ENCODE results near the gene AFF1. TPM values are rescaled to one million over a fixed set of nuclear protein-coding genes. Genes with fewer than 3 reads are reported as not detected.

The AFF1 gene
- total RNA-seq, 2 experiments from 2014 or later = 28.7 to 69.7 TPM

DNA sequence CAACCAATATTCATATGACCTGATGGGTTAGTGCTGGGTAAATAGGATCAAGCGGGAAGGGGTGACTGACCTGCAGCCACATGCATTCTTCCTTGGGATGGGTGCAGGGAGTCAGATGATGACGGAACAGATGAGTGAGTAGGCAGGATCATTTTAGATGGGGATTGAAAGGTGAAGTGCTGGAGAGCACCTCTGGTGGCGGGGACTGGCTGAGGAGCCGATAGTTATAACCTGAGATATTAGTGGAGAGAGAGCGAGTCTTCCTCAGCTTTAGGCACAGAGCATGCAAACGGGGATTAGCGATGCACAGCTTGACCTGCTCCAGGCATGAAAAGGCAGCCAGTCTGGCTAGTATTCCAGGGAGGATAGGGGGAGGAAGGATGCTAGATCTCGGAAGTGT lies 99.1 kb downstream of the AFF1 start:
- H2AFZ ChIP-seq (ENCODE audit: low read length) = no peak overlapping the region
- no TSS peak for BruUV-seq (replicated peaks)
- H3K9me3 ChIP-seq (ENCODE audit: low read length) = no peaks in the 10 kb centered on the region
- ChIA-PET POLR2A (no interaction called here), CTCF (ENCODE audit: unreplicated experiment) (no interaction called here)
- DNase-seq (ENCODE audit: low spot score) = no peak
- H3K9me2 ChIP-seq (ENCODE audit: insufficient read depth, low read length) = no peaks in the 10 kb centered on the region
- H3K4me1 ChIP-seq (ENCODE audit: insufficient read depth, low read length, poor library complexity, severe bottlenecking) = peaks cover 54% of the 10 kb centered on the region
- H3K36me3 ChIP-seq (ENCODE audit: insufficient read depth, low read length) = no peaks in the 10 kb centered on the region
- H3K4me2 ChIP-seq (ENCODE audit: low read length) = no peak overlapping the region
- H4K20me1 ChIP-seq (ENCODE audit: insufficient read depth, low read length) = peaks cover 10% of the 10 kb centered on the region
- TF ChIP-seq, protein P1, sequence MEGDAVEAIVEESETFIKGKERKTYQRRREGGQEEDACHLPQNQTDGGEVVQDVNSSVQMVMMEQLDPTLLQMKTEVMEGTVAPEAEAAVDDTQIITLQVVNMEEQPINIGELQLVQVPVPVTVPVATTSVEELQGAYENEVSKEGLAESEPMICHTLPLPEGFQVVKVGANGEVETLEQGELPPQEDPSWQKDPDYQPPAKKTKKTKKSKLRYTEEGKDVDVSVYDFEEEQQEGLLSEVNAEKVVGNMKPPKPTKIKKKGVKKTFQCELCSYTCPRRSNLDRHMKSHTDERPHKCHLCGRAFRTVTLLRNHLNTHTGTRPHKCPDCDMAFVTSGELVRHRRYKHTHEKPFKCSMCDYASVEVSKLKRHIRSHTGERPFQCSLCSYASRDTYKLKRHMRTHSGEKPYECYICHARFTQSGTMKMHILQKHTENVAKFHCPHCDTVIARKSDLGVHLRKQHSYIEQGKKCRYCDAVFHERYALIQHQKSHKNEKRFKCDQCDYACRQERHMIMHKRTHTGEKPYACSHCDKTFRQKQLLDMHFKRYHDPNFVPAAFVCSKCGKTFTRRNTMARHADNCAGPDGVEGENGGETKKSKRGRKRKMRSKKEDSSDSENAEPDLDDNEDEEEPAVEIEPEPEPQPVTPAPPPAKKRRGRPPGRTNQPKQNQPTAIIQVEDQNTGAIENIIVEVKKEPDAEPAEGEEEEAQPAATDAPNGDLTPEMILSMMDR (conservative IDR thresholded peaks at IDR 0.05; ENCODE audit: low read length) = peak; percentile 27; the same call in 1 of the 2 replicates
- TF ChIP-seq EZH2phosphoT487 (IDR thresholded peaks at IDR 0.05; ENCODE audit: borderline replicate concordance, low read depth, low read length) = no peak
- H3K79me2 ChIP-seq (ENCODE audit: insufficient read depth, low read depth, low read length) = peaks cover 74% of the 10 kb centered on the region; the same call in 1 of the 2 replicates
- H3K4me3 ChIP-seq (ENCODE audit: low read depth, low read length, poor library complexity, severe bottlenecking) = no peak overlapping the region
- intact Hi-C loops (cut with micrococcal nuclease; ENCODE audit: unreplicated experiment) = no loop called here
- no peak overlapping the region for H3K27ac ChIP-seq (ENCODE audit: low read depth, low read length, poor library complexity, severe bottlenecking)

DNA sequence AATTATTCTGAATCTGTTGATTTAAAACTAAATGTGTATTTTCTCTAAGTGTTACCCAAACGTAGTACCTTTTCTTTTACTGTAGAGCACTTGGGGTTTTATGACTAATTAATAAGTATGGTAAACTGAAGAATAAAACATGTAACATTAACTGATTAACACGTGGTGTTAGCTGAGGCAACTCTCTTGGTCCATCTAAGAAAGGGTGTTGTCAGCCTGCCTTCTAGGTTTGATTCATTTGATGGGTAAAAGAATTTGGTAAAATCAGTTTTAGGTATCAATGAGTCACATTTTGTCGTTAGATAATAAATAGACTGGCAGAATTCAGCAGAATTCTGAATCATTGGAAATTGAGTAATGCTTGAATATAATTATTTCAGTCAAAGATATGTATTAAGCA lies 99.7 kb downstream of the AFF1 start:
- intact Hi-C loops (cut with micrococcal nuclease; ENCODE audit: unreplicated experiment) = no loop called here
- Histone ChIP-seq H3K4me2 (ENCODE audit: low read length) (no peak overlapping the region), H3K79me2 (ENCODE audit: insufficient read depth, low read depth, low read length) (peaks cover 71% of the 10 kb centered on the region; the same call in 1 of the 2 replicates), H4K20me1 (ENCODE audit: insufficient read depth, low read length) (peaks cover 10% of the 10 kb centered on the region), H3K27ac (ENCODE audit: low read depth, low read length, poor library complexity, severe bottlenecking) (no peak overlapping the region), H3K4me1 (ENCODE audit: insufficient read depth, low read length, poor library complexity, severe bottlenecking) (peaks cover 60% of the 10 kb centered on the region), H3K4me3 (ENCODE audit: low read depth, low read length, poor library complexity, severe bottlenecking) (no peak overlapping the region), H3K9me2 (ENCODE audit: insufficient read depth, low read length) (no peaks in the 10 kb centered on the region), H3K9me3 (ENCODE audit: low read length) (no peaks in the 10 kb centered on the region), H3K36me3 (ENCODE audit: insufficient read depth, low read length) (no peaks in the 10 kb centered on the region), H2AFZ (ENCODE audit: low read length) (no peak overlapping the region)
- TF ChIP-seq, protein P1 (conservative IDR thresholded peaks at IDR 0.05; ENCODE audit: low read length) = no peak
- no peak for TF ChIP-seq EZH2phosphoT487 (IDR thresholded peaks at IDR 0.05; ENCODE audit: borderline replicate concordance, low read depth, low read length)
- BruUV-seq (replicated peaks) = no TSS peak
- CTCF ChIA-PET (ENCODE audit: unreplicated experiment) = no interaction called here
- POLR2A ChIA-PET = interaction anchor here (1.5 kb wide), 1 partner anchor 19 kb away, joined by 4 read pairs; no protein-coding TSS in a partner anchor
- DNase-seq (ENCODE audit: low spot score) = no peak

DNA sequence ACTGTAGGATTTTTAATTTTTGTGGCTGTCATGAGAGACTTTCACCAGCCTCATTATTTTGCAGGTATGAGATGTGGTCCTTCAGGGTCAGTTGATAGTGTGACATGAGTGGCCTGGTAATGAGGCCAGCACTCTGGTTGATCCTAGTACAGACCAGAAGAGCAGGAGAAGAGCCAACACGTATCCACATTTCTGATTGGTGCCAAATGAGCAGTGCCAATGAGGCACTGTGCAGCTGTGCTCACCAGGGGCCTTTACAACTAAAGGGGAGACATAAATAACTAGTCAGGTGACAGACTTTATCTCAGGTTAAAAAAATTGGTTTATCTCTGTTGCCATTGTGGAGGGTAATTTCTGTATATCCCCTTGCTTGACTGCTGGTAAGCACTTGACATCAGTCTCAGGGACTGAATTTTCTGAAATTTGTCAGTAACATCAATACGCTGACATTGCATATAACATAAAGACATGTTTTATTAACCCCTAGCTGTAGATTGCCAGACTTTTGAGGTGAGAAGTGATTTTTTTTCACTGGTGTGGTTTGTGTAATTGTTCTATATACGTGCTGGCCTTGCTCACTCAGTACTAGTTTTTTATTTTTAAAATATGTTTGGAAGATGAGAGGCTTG lies 101.2 kb downstream of the AFF1 start:
- Histone ChIP-seq H3K9me3 (ENCODE audit: low read length) (no peaks in the 10 kb centered on the region), H2AFZ (ENCODE audit: low read length) (no peak overlapping the region), H4K20me1 (ENCODE audit: insufficient read depth, low read length) (peaks cover 10% of the 10 kb centered on the region), H3K36me3 (ENCODE audit: insufficient read depth, low read length) (no peaks in the 10 kb centered on the region), H3K4me2 (ENCODE audit: low read length) (peak overlapping the region; percentile 35; the same call in 1 of the 2 replicates), H3K4me3 (ENCODE audit: low read depth, low read length, poor library complexity, severe bottlenecking) (no peak overlapping the region), H3K79me2 (ENCODE audit: insufficient read depth, low read depth, low read length) (peaks cover 73% of the 10 kb centered on the region; the same call in 1 of the 2 replicates), H3K4me1 (ENCODE audit: insufficient read depth, low read length, poor library complexity, severe bottlenecking) (peaks cover 60% of the 10 kb centered on the region), H3K27ac (ENCODE audit: low read depth, low read length, poor library complexity, severe bottlenecking) (no peak overlapping the region), H3K9me2 (ENCODE audit: insufficient read depth, low read length) (no peaks in the 10 kb centered on the region)
- POLR2A ChIA-PET = interaction anchor here (0.7 to 1.5 kb wide), 6 partner anchors 18 to 157 kb away, joined by 3 to 4 read pairs (median 4); no protein-coding TSS in a partner anchor
- CTCF ChIA-PET (ENCODE audit: unreplicated experiment) = no interaction called here
- TF ChIP-seq, protein P1 (conservative IDR thresholded peaks at IDR 0.05; ENCODE audit: low read length) = no peak
- no peak for TF ChIP-seq EZH2phosphoT487 (IDR thresholded peaks at IDR 0.05; ENCODE audit: borderline replicate concordance, low read depth, low read length)
- BruUV-seq (replicated peaks) = no TSS peak
- peak; percentile 21 for DNase-seq (ENCODE audit: low spot score)
- intact Hi-C loops (cut with micrococcal nuclease; ENCODE audit: unreplicated experiment) = no loop called here
